Measurements from ENCODE around the gene SVIL. TPM values are rescaled to one million over a fixed set of nuclear protein-coding genes. Genes with fewer than 3 reads are reported as not detected.
"Not testable (repeated sequence)": the region's sequence is repeated elsewhere in the genome, so short reads cannot be mapped to it uniquely, and the experiment has no call there.

SVIL gene
- total RNA-seq, 4 donors from 2014 or later = 30.3 to 84.3 (median 62.5) TPM

- no peaks in the 10 kb centered on the region for H3K9me3 ChIP-seq
- H3K27ac ChIP-seq = no peak overlapping the region
- TF ChIP-seq POLR2A (IDR thresholded peaks at IDR 0.05) (no peak), CTCF (IDR thresholded peaks at IDR 0.05) (no peak)
- H3K27me3 ChIP-seq = no peaks in the 10 kb centered on the region
- H3K4me3 ChIP-seq = no peak overlapping the region
- H3K4me1 ChIP-seq = no peaks in the 10 kb centered on the region
- DNase-seq = no peak
- H3K36me3 ChIP-seq = peaks cover 0 to 23% (median 0%) of the 10 kb centered on the region in 3 donors
These were observed 122.3 kb downstream of the SVIL start for GRCh38 chr10:29512425-29512974.

- not testable (repeated sequence) for H3K27ac ChIP-seq, H3K27me3 ChIP-seq, H3K9me3 ChIP-seq, DNase-seq, H3K4me1 ChIP-seq, H3K4me3 ChIP-seq
- peaks cover 0 to 17% (median 0%) of the 10 kb centered on the region in 3 donors for H3K36me3 ChIP-seq
These were observed 123.0 kb downstream of the SVIL start for GRCh38 chr10:29511806-29512205.

- H3K27ac ChIP-seq, H3K27me3 ChIP-seq, DNase-seq, H3K4me1 ChIP-seq, H3K4me3 ChIP-seq, H3K9me3 ChIP-seq: not testable (repeated sequence)
- H3K36me3 ChIP-seq = peaks cover 0 to 17% (median 0%) of the 10 kb centered on the region in 3 donors
These were observed 124.2 kb downstream of the SVIL start for GRCh38 chr10:29510483-29511157.

- Histone ChIP-seq H3K27me3 (no peaks in the 10 kb centered on the region), H3K4me3 (no peak overlapping the region), H3K27ac (no peak overlapping the region), H3K36me3 (peaks cover 0 to 26% (median 0%) of the 10 kb centered on the region in 3 donors), H3K9me3 (no peaks in the 10 kb centered on the region), H3K4me1 (no peaks in the 10 kb centered on the region)
- no peak for TF ChIP-seq CTCF (IDR thresholded peaks at IDR 0.05)
- TF ChIP-seq POLR2A (IDR thresholded peaks at IDR 0.05) = no peak
- no peak for DNase-seq
These were observed 126.1 kb downstream of the SVIL start for GRCh38 chr10:29508554-29509244.

- peaks cover 0 to 26% (median 0%) of the 10 kb centered on the region in 3 donors for H3K36me3 ChIP-seq
- H3K4me1 ChIP-seq, H3K9me3 ChIP-seq, DNase-seq, H3K27me3 ChIP-seq, H3K4me3 ChIP-seq, H3K27ac ChIP-seq: not testable (repeated sequence)
These were observed 127.0 kb downstream of the SVIL start for GRCh38 chr10:29507750-29508149.

- not testable (repeated sequence) for H3K27ac ChIP-seq, DNase-seq
These were observed 128.3 kb downstream of the SVIL start for GRCh38 chr10:29506324-29506921.

GRCh38 chr10:29502351-29502750 is 132.4 kb downstream of the SVIL start:
- H3K4me1 ChIP-seq = no peaks in the 10 kb centered on the region
- H3K27ac ChIP-seq = no peak overlapping the region
- peaks cover 0 to 21% (median 0%) of the 10 kb centered on the region in 3 donors for H3K36me3 ChIP-seq
- H3K9me3 ChIP-seq = no peaks in the 10 kb centered on the region
- H3K4me3 ChIP-seq = no peak overlapping the region
- DNase-seq = no peak
- no peaks in the 10 kb centered on the region for H3K27me3 ChIP-seq
- TF ChIP-seq CTCF (IDR thresholded peaks at IDR 0.05) = no peak
- TF ChIP-seq POLR2A (IDR thresholded peaks at IDR 0.05) = no peak

More at GRCh38 chr10:29506324-29506921, 128.3 kb downstream of the SVIL start:
- peaks cover 0 to 19% (median 0%) of the 10 kb centered on the region in 3 donors for H3K36me3 ChIP-seq
- H3K4me3 ChIP-seq, H3K9me3 ChIP-seq, H3K27me3 ChIP-seq, H3K4me1 ChIP-seq: not testable (repeated sequence)

Data from Peyer's patch (tissue), 4 donors.